CD4-positive, alpha-beta T cell treated with Interferon alpha-2 for 1 hour (primary cell): Measurements from ENCODE around the gene IL1RAPL1.

ENCODE experiments used
- DNase-seq, 2 donors: peaks; one replicate each; pipeline ENCODE4 v3.0.0-alpha.2; 2020 to 2022

The IL1RAPL1 gene

DNA sequence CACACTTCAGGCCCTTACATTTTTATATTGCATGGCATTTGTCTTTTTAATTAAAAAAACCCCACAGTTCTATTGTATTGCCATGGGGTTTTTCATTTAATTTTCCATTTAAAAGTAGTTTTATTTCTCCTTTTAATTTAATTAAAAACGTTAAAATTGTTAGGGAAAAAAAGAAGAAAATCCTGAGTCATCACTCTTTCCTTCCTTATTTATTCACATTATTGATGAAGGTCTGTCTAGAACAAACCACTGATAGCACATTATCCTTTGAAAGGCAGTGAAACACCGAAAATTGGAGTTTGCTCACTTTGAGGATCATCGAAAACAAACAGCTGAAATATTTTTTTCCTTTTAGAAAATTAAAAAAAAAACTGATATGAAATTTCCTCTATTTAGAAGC lies 868.5 kb downstream of the IL1RAPL1 start:
- no peak for DNase-seq

GRCh38 chrX:29461039-29461438 lies 873.8 kb downstream of the IL1RAPL1 start:
- DNase-seq: no peak

DNA sequence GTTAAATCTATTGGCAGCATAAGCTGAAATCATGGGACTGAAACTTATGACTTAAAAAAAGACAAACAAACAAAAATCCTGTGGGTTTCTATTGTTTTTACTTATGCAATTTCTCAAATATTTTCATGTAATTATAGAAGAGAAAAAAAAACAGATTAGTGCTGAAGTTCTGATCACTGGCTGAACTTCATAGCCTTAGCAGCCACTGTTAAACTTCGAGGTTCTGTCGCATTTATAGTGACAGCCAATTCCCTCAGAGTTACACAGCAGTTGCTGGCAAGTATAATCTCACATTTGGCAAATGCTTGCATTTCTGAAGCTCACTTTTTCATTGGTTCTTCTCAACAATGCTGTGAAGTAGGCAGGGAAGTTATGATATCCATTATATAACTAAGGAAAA lies 879.2 kb downstream of the IL1RAPL1 start:
- no peak for DNase-seq

- DNase-seq: no peak
Measured at GRCh38 chrX:29468911-29469494, 881.8 kb downstream of the IL1RAPL1 start.

DNA sequence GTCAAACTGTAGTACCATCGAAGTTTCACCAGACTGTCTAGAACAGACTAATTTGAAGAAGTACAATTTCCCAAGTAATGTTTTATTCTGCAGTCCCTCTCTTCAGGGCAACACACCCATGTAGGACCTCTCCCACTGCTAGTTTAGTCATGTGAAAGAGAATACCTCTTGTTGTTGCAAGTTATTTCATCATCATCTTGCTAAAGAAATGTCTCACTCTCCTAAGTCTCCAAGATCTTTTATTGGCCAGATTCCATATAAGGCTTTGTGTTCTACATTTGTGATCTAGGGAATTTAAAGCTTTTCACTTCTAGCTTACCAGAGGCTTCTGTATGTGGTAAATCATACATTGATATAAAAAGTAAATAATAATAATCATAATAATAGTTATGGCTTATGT lies 882.8 kb downstream of the IL1RAPL1 start:
- no peak for DNase-seq

DNA sequence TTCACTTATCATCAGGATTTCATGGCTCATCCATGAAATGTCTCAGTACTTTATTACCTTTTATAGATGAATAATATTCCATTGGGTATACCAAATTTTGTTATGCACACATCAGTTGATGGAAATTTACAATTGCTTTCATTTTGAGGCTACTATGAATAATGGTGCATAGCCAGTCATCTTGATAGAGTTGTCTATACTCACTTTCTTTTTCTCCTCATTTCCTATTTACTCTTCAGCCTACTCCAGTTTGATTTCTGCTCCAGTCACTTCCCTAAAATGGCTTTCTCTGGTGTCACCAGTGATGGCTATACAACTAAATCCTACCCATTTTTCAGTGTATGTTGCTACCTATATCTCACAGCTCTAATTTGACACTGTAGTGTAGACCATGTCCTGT lies 884.6 kb downstream of the IL1RAPL1 start:
- no peak for DNase-seq

DNA sequence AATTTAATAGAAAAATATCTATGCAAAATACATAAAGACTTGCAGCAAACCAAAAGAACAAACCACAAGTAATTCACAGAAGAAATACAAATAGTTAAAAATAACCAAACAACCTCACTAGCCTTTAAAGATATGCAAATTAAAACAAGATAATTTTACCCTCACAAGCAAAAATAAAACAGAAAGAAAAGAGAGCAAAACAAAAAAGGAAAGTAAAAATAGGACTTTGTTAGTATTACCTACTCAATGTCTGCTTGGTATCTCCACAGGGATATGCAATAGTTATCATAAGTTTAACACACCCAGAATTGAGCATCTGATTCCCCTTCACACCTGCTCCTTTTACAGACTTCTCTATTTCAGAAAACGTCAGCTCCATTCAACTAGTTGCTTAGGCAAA lies 890.6 kb downstream of the IL1RAPL1 start:
- DNase-seq: no peak

DNA sequence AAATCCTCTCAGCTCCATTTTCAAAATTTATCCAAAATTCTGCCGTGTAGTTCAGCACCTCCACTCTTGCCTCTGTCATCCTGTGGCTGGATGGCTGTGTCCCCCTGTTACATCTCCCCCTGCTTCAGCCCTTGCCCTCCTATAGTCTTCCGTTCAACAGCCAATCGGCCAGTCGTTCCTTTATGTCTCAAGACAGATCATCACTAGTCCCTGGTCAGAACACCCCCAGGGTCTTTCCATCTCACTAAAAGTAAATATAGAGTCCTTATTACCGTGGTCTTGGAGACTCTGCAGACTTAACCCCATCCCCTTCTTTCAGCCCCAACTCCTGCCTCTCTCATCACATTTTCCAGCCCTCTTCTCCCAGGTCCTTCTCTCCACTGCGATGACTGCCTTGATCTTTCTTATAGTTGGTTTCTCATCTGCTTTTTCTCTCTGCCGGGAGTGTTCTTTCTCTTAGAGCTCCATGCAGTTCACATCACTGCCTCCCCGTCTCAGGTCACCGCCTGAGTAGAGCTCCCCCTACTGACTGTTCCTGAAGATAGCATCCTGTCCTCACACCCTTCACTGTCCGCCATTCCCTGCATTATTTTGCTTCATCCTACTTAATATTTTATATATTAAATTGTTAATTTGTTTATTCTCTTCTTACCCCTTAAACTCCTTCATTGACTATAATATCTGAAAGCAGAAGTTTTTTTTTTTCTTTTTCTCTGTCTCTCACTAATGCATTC lies 891.3 kb downstream of the IL1RAPL1 start:
- DNase-seq: no peak

- DNase-seq: no peak
Measured at GRCh38 chrX:29487214-29487613, 900.0 kb downstream of the IL1RAPL1 start.

DNA sequence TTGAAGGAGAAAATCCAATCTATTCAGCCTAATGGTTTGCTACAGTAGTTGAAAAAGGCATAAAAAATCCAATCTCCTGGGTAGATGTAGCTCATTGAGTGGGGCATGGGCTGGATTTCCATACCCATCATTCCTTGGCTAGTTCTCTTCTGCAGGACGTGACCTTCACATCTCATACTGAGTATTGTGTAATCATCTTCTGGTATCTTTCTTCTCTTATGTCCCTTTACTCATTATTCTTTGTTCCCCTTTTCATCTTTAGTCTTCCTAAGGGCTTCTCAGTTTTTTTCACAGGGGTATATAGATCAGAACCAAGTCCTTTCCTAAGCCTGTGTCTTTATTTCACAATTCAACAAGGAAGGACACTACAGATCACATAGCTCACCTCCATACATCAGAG lies 900.5 kb downstream of the IL1RAPL1 start:
- no peak for DNase-seq

DNA sequence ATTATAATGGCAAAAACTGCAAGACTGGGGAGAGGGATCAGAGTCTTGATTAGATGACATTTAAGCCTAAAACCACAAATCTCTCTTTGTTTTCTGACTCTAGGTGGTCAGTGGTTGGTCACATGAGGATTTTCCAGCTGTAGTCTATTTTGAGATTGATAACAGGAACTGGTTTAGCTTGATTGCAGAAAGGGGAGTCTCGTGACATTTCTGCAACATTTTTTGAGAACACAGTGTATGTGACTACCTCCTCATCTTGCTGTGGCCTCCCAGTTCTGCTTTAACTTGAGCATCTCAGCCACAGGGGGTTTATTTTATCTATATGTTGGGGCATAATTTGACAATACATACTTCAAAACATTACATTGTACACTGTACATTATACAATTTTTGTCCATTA lies 901.7 kb downstream of the IL1RAPL1 start:
- no peak for DNase-seq

- DNase-seq: no peak
Measured at GRCh38 chrX:29490606-29491005, 903.4 kb downstream of the IL1RAPL1 start.

DNA sequence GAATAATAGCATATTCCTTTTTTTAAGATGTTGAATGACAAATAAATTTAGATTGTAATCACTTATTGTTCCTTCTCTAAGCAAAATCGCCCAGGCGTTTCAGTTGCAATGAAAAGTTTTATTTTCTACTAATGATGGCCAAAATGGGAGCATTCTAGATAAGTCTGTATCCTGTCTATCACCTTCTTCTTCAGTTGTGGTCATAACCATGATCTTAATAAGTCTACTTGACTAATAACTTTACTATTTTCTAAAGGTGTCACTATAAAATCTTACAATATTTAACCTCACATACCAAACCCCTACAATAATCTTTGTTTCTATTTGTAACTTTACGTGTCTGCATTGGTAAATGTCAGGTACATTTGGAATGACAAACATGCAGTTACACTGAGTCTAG lies 904.4 kb downstream of the IL1RAPL1 start:
- DNase-seq: no peak

- no peak for DNase-seq
Measured at GRCh38 chrX:29496636-29497180, 909.5 kb downstream of the IL1RAPL1 start.

DNA sequence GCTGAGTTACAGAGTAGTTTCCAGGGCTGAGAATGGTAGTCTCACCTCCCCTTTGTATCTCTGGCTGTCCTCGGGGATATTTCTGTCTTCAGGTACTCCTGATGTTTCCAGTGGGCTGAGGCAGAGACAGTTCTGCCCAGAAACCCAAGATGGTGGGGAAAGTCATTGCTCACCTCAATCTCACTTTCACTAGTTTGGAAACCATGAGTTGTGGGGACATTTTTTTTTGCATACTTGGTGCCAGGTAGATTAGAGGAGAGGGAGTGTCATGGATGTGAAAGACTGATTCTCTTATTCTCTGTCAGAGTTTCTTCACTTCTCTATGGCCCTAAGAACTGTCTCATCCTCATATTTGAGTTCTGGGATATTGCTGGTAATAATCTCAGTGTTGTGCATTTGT lies 919.5 kb downstream of the IL1RAPL1 start:
- no peak for DNase-seq

- no peak for DNase-seq
Measured at GRCh38 chrX:29518100-29518499, 930.9 kb downstream of the IL1RAPL1 start.

- DNase-seq: no peak
Measured at GRCh38 chrX:29528281-29528680, 941.0 kb downstream of the IL1RAPL1 start.

DNA sequence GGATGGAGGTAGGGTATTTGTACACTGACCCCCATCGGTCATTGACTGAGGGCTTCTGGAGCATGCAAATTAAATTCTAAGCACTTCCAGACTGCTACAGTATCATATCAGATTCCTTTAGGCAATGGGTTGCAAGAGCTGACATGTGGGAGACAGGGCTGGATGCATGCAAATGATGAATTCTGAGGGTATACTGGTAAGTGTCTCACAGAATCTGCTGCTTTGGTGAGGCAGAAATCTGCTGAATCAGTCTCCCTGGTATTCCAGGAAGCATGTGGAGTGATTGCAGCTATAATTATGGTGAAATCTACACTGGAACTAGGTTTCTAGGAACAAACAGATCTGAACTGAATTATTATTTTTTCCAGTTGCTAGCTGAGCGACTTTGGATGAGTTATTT lies 943.3 kb downstream of the IL1RAPL1 start:
- DNase-seq: no peak

DNA sequence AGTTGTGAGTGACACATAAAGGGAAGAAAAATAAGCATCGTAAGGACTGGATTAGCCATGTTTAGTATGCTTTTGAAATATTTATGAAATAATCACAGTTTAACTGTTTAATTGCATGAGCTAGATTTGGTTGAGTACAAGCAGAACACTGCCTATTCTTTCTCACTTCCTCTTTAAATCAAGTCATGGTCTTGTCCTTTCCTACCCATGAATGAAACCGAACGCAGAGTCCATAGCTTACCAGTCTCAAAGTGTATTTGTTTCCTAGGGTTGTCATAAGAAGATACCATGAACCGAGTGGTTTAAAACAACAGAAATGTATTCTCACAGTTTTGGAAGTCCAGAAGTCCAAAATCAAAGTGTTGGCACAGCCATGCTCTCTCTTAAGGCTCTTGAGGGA lies 944.1 kb downstream of the IL1RAPL1 start:
- DNase-seq: no peak

DNA sequence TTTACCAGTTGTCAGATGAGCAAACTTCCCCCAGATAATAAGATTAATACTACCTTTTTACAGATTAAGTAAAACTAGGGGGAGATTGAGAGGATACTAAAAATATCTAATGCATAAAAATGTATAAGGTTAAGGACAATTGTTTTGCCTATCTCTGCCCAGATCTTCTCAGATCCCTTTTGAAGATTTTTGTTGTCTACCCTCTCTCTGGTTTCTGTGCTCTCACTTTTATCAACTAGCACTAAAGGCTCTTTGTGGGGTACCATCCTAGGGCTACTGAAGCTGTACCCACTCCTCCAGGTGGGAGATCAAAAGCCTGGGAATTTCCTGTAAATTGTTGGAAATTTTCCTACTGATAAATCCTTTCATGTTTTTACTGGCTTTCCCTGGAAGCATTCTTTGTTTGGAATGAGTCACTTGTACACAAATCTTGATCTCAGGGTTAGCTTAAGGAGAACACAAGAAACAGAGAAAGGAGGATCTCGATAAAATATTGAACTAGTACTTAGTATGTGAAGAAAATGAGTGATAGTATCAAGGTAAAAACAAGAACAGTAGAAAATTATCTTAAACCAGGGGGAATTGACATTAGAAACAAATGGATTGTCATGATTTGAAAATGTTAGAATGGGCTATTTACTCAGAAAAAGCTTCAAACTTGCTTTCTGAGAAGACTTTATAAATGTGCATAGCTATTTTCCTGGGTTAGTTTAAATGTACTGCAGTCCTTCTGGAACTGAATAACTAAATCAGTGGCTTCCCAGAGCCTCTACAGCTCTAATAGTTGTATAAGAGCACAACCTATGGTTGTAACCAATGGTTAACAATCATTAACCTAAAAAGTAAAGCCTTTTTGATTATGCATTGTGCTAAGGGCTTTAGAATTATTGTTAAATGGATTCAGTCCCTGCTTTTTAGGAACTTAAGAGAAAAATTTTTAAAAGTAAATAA lies 948.2 kb downstream of the IL1RAPL1 start:
- DNase-seq: no peak

DNA sequence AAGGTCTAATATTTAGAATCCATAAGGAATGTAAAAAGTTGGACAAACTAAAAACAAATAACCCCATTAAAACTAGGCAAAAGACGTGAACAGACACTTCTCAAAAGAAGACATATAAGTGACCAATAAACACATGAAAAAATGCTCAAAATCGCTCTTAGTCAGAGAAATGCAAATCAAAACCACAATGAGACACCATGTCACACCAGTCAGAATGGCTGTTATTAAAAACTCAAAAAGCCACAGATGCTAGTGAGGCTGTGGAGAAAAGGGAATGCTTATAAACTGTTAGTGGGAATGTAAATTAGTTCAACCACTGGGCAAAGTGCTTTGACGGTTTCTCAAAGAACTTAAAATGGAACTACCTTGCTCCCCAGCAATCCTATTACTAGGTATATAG lies 953.8 kb downstream of the IL1RAPL1 start:
- no peak for DNase-seq

DNA sequence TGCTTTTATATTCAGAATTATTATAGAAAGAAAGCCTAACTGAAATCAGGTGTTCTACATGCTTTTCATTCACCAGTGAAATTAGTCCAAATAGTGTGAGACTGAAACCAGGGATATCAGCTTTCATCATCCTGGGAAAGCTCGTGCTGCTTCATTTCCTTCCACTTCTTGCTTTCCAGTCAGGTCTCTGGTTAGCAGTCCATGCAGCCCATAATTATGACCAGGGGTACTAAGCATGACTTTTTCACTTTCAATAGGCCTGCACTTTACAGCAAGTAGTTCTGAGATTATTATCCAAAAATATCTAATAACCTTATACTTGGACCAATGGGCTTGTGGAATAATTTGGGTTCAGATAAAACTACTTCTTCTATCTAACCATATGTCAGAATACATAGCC lies 954.9 kb downstream of the IL1RAPL1 start:
- no peak for DNase-seq

DNA sequence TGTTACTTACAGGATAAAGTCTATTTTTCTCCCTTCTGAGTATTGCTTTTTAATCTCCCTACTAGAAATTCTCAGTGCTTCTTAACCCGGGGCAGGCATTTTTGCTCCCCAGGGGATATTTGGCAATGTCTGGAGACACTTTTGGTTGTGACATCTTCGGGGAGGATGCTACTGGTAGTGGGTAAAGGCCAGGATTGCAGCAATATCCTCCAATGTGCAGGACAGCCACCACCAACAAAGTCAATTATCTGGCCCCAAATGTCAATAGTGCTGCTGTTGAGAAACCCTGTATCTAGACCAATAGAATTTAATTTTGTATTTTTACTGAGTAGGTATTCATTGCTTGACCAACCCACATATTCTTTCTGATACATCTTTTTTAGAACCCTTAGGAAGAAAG lies 958.6 kb downstream of the IL1RAPL1 start:
- DNase-seq: no peak

DNA sequence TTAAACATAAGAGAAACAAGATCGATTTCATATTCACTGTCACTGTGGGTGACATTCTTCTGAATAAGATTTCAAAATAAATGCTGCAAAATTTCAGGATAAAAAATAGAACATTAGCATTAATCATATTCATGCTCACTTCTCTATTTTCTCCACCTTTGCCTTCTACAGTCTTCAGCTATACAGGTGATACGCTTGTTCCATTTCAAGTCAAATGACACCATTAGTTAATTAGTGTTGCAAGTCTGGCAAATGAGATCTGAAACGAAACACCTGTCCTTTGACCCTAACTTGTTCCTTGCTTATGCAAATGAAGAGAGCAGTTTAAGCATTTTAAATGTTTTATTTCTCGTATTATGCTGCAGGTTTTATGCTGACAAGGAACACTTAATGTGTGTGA lies 960.6 kb downstream of the IL1RAPL1 start:
- DNase-seq: no peak
